KOPT-K1 (cell line): ENCODE measurements around the gene SNAI1.

Experiments
- H3K27ac ChIP-seq: fragments of 200-600 bp; sonication (generic); 2 replicates; pipeline ENCODE4 v1.5.1; 2016; ENCODE audit warnings: antibody characterized with exemption, mild to moderate bottlenecking, low read depth, low read length; ENCODE audit not compliant: poor library complexity, severe bottlenecking
- H3K36me3 ChIP-seq: fragments of 200-600 bp; sonication (generic); 2 replicates; pipeline ENCODE4 v1.5.1; 2017; ENCODE audit warnings: antibody characterized with exemption, mild to moderate bottlenecking, low read length, moderate library complexity; ENCODE audit not compliant: insufficient read depth
- H3K9me3 ChIP-seq: fragments of 200-600 bp; sonication (generic); 2 replicates; pipeline ENCODE4 v1.5.1; 2017; ENCODE audit warnings: antibody characterized with exemption, low read length, mild to moderate bottlenecking; ENCODE audit not compliant: insufficient read depth, poor library complexity, severe bottlenecking

Gene SNAI1

GRCh38 chr20:50026746-50027575, 44.2 kb downstream of the SNAI1 start:
- Histone ChIP-seq H3K27ac (no peak overlapping the region), H3K9me3 (no peaks in the 10 kb centered on the region), H3K36me3 (no peaks in the 10 kb centered on the region)

DNA sequence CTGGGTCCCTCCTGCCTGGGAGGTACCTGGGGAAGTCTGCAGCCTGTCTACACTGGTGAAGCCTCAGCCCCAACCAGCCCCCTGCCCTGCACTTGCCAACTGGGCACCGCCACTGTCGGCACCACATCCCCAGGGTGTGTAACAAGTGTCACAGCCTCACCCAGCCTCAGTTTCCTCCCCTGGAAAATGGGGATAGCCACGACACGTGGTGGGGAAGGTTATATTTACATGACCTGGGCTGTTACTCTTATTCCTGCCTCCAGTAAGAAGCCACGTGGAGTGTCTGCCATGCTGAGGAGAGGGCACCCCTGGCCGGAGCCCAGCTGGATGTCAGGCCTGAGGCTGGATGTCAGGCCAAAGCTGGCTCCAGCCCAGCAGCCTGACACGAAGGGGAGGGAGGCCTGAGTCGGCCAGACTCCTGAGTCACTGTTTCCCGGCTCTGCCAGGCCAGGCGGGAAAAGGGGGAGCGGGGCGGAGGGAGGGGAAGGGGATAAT, 44.9 kb downstream of the SNAI1 start:
- no peaks in the 10 kb centered on the region for H3K9me3 ChIP-seq
- H3K36me3 ChIP-seq, result no peaks in the 10 kb centered on the region
- H3K27ac ChIP-seq, result no peak overlapping the region

- H3K36me3 ChIP-seq, result no peaks in the 10 kb centered on the region
- H3K9me3 ChIP-seq, result no peaks in the 10 kb centered on the region
- no peak overlapping the region for H3K27ac ChIP-seq
These were observed 46.4 kb downstream of the SNAI1 start for GRCh38 chr20:50029083-50029696.

DNA sequence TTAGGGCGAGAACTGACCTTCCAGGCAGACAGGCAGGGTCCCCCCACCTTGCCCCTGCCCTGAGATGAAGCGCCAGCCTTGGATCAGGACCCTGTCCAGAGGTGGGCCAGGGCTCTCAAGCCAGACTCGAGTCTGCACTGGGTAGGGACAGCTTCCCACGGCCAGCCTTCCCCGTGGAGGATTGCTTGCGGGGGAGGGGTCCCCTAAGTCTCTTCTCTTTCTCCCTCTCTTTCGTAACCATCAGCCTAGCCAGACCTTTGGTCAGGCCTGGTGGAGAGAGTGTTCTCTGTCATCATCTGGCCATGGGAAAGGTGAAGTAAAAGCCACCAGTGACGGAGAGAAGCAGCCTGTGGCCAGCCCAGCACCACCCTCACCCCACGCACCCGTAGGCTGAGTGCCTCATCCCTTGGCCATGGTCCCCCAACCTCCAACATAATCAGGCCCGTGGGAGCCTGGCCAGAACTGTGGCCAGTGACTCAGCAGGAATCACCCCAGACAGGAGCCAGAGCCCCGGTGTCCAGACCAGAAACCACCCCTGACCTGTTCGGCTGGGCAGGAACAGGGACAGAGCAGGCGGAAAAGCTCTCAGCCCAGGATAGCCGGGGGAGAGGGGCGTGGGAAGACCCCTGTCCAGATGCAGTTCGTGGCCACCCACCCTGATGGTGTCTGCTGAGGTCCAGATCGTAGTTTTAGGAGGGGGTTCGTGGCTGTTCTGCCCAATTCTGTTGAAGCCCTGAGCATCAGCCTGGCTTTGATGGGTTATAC, 47.1 kb downstream of the SNAI1 start:
- Histone ChIP-seq H3K9me3 (no peaks in the 10 kb centered on the region), H3K36me3 (no peaks in the 10 kb centered on the region), H3K27ac (no peak overlapping the region)

- no peaks in the 10 kb centered on the region for H3K9me3 ChIP-seq
- H3K36me3 ChIP-seq, result no peaks in the 10 kb centered on the region
- H3K27ac ChIP-seq, result no peak overlapping the region
These were observed 50.3 kb downstream of the SNAI1 start for GRCh38 chr20:50032955-50033666.

DNA sequence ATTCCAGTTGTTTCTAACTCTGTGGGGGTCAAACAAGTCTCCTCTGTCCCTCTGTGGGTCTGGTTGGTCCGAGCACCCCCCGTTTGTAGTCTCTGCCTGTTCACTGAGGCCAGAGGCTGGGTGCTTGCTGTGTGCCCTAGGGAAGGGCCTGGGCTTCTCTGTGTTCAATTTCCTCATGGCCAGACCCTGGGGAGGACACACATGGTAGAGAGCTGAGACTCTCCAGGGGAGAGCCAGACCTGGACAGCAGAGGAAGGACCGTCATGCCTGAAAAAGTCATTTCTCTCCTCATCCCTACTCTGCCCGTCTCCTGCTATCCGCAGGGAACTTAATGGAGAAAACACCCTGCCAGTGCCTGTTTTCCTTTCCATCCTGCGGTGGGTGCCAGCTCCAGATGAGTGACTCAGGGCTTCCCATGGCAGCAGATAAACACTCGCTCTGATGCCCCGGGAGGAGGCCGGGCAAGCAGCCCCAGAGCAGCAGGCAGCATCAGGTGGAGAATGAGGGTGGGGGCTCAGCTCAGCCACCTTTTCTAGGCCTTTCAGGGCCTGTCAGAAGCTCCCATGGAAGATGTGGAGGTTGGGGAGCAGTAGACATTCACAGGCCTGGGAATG, 51.9 kb downstream of the SNAI1 start:
- H3K36me3 ChIP-seq, result no peaks in the 10 kb centered on the region
- H3K27ac ChIP-seq, result no peak overlapping the region
- H3K9me3 ChIP-seq, result no peaks in the 10 kb centered on the region

GRCh38 chr20:50036703-50037102, 53.9 kb downstream of the SNAI1 start:
- Histone ChIP-seq H3K27ac (no peak overlapping the region), H3K9me3 (no peaks in the 10 kb centered on the region), H3K36me3 (no peaks in the 10 kb centered on the region)

DNA sequence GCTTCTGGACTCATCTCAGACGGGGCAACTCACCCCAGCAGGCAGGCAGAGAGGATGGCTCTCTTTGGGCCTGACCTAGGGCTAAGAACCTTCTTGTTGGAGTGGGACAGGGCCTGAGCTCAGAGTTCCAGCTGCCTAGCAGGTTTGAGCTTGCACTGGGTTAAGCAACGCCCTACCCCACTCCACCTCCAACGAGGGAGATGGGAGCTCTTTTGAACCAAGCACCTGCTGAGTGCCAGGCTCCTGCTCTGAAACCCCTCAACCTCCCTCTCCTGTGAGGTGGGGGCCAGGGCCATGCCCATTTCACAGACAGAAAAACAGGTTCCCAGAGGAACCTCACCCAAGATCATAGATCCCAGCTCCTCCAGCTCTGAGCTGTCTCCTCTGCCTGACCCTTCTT, 54.3 kb downstream of the SNAI1 start:
- H3K27ac ChIP-seq, result no peak overlapping the region
- H3K9me3 ChIP-seq, result no peaks in the 10 kb centered on the region
- no peaks in the 10 kb centered on the region for H3K36me3 ChIP-seq

GRCh38 chr20:50037575-50037974, 54.8 kb downstream of the SNAI1 start:
- Histone ChIP-seq H3K9me3 (no peaks in the 10 kb centered on the region), H3K27ac (no peak overlapping the region), H3K36me3 (no peaks in the 10 kb centered on the region)

DNA sequence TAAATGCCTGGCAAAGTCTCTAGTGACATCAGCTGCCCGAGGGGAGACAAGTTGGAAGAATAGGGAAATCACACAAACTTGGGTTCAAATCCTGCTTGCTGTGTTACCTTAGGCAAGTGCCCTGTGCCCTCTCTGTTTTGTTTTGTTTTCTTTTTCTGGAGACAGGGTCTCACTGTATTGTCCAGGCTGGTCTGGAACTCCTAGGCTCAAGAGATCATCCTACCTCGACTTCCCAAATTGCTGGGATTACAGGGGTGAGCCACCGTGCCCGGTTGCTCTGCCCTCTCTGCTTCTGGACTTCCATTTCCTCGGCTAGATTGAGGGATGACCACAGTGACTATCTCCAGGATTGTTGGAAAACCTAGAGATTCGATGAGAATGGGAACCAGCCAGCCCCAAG, 55.4 kb downstream of the SNAI1 start:
- H3K36me3 ChIP-seq, result no peaks in the 10 kb centered on the region
- no peak overlapping the region for H3K27ac ChIP-seq
- H3K9me3 ChIP-seq, result no peaks in the 10 kb centered on the region
